ENCODE data around the gene MRPS16. TPM values are rescaled to one million over a fixed set of nuclear protein-coding genes. Genes with fewer than 3 reads are reported as not detected.

MRPS16 gene
- total RNA-seq, 2 donors from 2014 or later, result 122 to 129 TPM

GRCh38 chr10:73229567-73229966 is 22.9 kb downstream of the MRPS16 start:
- Mint-ChIP-seq H3K4me1 (ENCODE audit: low read depth) (peaks cover 5% of the 10 kb centered on the region), H3K36me3 (ENCODE audit: insufficient read depth in 2 of 2) (peaks cover 4 to 5% of the 10 kb centered on the region in 2 donors), H3K9me3 (no peaks in the 10 kb centered on the region), H3K27ac (peak overlapping the region; percentile 2), H3K27me3 (ENCODE audit: low read depth) (no peaks in the 10 kb centered on the region), H3K4me3 (no peak overlapping the region)
- no peak for ATAC-seq (replicated peaks in 1 of 2)
- DNase-seq, result no peak

GRCh38 chr10:73228247-73228646 is 24.2 kb downstream of the MRPS16 start:
- Mint-ChIP-seq H3K27me3 (ENCODE audit: low read depth) (no peaks in the 10 kb centered on the region), H3K36me3 (ENCODE audit: insufficient read depth in 2 of 2) (peaks cover 2 to 4% of the 10 kb centered on the region in 2 donors), H3K4me3 (no peak overlapping the region), H3K27ac (no peak overlapping the region), H3K4me1 (ENCODE audit: low read depth) (peaks cover 5% of the 10 kb centered on the region), H3K9me3 (no peaks in the 10 kb centered on the region)
- no peak for ATAC-seq (replicated peaks in 1 of 2)
- no peak for DNase-seq

GRCh38 chr10:73226663-73227062 is 25.8 kb downstream of the MRPS16 start:
- DNase-seq (no peak), ATAC-seq (replicated peaks in 1 of 2) (no peak)
- Mint-ChIP-seq H3K4me3 (no peak overlapping the region), H3K9me3 (no peaks in the 10 kb centered on the region), H3K27ac (no peak overlapping the region), H3K4me1 (ENCODE audit: low read depth) (peaks cover 10% of the 10 kb centered on the region), H3K36me3 (ENCODE audit: insufficient read depth in 2 of 2) (no peaks in the 10 kb centered on the region), H3K27me3 (ENCODE audit: low read depth) (no peaks in the 10 kb centered on the region)

GRCh38 chr10:73225518-73225917 is 26.9 kb downstream of the MRPS16 start:
- Mint-ChIP-seq H3K36me3 (ENCODE audit: insufficient read depth in 2 of 2) (no peaks in the 10 kb centered on the region), H3K27me3 (ENCODE audit: low read depth) (no peaks in the 10 kb centered on the region), H3K27ac (no peak overlapping the region), H3K4me1 (ENCODE audit: low read depth) (peaks cover 10% of the 10 kb centered on the region), H3K9me3 (no peaks in the 10 kb centered on the region), H3K4me3 (no peak overlapping the region)
- no peak for DNase-seq
- peak; percentile 74 to 77 for ATAC-seq (replicated peaks in 1 of 2)

GRCh38 chr10:73220989-73221388 is 31.5 kb downstream of the MRPS16 start:
- peaks cover 23% of the 10 kb centered on the region for H3K4me1 Mint-ChIP-seq (ENCODE audit: low read depth)
- ATAC-seq (replicated peaks in 1 of 2) (no peak), DNase-seq (no peak)
- no peak overlapping the region for H3K27ac Mint-ChIP-seq
- H3K9me3 Mint-ChIP-seq, result no peaks in the 10 kb centered on the region
- no peak overlapping the region for H3K4me3 Mint-ChIP-seq
- H3K27me3 Mint-ChIP-seq (ENCODE audit: low read depth), result no peaks in the 10 kb centered on the region
- H3K36me3 Mint-ChIP-seq (ENCODE audit: insufficient read depth in 2 of 2), result peaks cover 4% of the 10 kb centered on the region in 2 donors

GRCh38 chr10:73219384-73219783 is 33.1 kb downstream of the MRPS16 start:
- no peaks in the 10 kb centered on the region for H3K27me3 Mint-ChIP-seq (ENCODE audit: low read depth)
- H3K36me3 Mint-ChIP-seq (ENCODE audit: insufficient read depth in 2 of 2), result peaks cover 7% of the 10 kb centered on the region in 2 donors

DNA sequence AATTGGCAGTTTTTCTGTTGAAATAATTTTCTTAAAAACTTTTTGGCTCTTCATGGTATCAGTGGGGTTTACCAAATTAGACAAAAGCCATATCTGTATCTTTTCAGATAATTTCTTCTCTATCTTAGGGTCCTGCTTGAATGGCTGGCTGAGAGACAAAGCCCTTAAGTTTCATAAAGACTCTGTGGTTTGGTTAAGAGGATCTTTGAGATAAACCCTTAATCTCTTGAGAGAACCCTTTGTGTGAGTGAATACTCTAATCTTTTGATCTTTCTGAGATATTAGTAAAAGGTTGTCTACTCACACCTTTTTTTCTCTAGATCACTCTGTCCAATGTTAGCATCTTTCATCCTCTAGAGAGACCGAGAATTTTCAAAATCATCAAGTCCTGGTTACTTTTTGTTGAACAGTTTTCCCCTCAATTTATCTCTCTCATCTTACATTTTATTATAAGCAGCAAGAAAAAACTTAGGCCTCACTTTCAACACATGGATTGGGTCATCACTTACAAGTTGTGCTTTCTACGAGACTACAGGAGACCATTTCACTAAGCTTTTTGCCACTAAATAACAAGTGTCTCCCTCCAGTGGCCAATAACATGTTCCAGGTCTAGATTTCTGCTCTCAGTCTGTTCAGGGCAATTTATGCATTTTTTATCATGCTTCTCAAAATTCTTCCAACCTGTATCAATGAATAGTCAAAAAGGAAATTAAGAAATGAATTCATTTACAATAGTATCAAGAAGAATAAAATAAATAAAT is 33.8 kb downstream of the MRPS16 start:
- no peak for ATAC-seq (replicated peaks in 1 of 2)
- H3K9me3 Mint-ChIP-seq, result no peaks in the 10 kb centered on the region
- H3K27me3 Mint-ChIP-seq (ENCODE audit: low read depth), result no peaks in the 10 kb centered on the region
- H3K27ac Mint-ChIP-seq, result peak overlapping the region; percentile 41
- peaks cover 17% of the 10 kb centered on the region for H3K4me1 Mint-ChIP-seq (ENCODE audit: low read depth)
- H3K36me3 Mint-ChIP-seq (ENCODE audit: insufficient read depth in 2 of 2), result peaks cover 7% of the 10 kb centered on the region in 2 donors
- DNase-seq, result no peak
- no peak overlapping the region for H3K4me3 Mint-ChIP-seq

More at GRCh38 chr10:73219384-73219783, 33.1 kb downstream of the MRPS16 start:
- Mint-ChIP-seq H3K27ac (no peak overlapping the region), H3K9me3 (no peaks in the 10 kb centered on the region), H3K4me3 (no peak overlapping the region), H3K4me1 (ENCODE audit: low read depth) (peaks cover 17% of the 10 kb centered on the region)
- no peak for DNase-seq
- ATAC-seq (replicated peaks in 1 of 2), result no peak

DNA sequence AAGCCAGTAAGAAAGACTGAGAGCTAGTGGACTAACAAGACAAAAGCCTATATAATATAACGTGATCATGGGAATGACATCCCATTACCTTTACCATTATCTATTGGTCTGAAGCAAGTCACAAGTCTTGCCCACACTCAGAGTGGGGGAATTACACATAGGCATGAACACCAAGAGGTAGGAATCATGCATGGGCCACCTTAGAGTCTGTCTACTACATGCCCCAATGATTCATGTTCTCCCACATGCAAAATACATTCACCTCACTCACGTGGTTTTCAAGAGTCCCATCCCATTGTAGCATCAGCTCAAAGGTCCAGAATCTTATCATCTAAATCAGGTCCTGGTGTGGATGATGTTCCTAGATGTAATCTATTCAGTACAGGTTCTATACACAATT is 34.8 kb downstream of the MRPS16 start:
- peaks cover 17% of the 10 kb centered on the region for H3K4me1 Mint-ChIP-seq (ENCODE audit: low read depth)
- H3K27me3 Mint-ChIP-seq (ENCODE audit: low read depth), result no peaks in the 10 kb centered on the region
- DNase-seq (no peak), ATAC-seq (replicated peaks in 1 of 2) (no peak)
- H3K4me3 Mint-ChIP-seq, result no peak overlapping the region
- H3K9me3 Mint-ChIP-seq, result no peaks in the 10 kb centered on the region
- no peak overlapping the region for H3K27ac Mint-ChIP-seq
- peaks cover 7% of the 10 kb centered on the region in 2 donors for H3K36me3 Mint-ChIP-seq (ENCODE audit: insufficient read depth in 2 of 2)

GRCh38 chr10:73215749-73216148 is 36.7 kb downstream of the MRPS16 start:
- no peaks in the 10 kb centered on the region for H3K9me3 Mint-ChIP-seq
- H3K27me3 Mint-ChIP-seq (ENCODE audit: low read depth), result no peaks in the 10 kb centered on the region
- H3K4me3 Mint-ChIP-seq, result no peak overlapping the region
- H3K27ac Mint-ChIP-seq, result no peak overlapping the region
- ATAC-seq (replicated peaks in 1 of 2) (no peak), DNase-seq (no peak)
- H3K36me3 Mint-ChIP-seq (ENCODE audit: insufficient read depth in 2 of 2), result peaks cover 7% of the 10 kb centered on the region in 2 donors
- H3K4me1 Mint-ChIP-seq (ENCODE audit: low read depth), result peaks cover 13% of the 10 kb centered on the region

DNA sequence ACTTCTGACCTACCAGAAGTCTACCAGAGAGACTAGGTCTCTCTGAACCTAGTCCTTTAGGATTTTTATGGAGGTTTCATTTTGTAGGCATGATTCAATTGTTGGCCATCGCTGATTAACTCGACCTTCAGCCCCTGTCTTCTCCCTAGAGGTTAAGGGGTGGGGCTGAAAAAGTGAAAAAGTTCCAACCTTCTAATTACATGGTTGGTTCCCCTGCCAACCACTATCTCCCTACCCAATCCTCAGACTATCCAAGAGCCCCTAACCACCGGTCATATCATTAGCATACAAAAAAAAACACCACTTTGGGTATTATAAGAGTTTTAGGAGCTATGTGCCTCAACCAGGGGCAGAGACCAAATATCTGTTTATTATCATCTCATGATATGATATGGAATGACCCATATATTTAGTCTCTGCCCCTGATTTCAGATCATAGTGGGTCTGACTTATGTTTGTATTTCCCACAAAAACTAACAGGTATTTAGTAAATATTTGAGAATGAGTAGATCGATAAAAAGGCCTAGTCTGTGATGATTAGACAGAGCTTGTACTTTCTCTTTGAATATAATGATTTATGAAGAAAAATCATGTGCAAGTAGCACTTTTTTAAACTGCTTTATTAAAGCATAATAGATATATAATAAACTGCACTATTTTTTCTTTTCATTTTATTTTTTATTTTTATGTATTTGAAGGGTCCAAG is 41.2 kb downstream of the MRPS16 start:
- peaks cover 5 to 6% of the 10 kb centered on the region in 2 donors for H3K36me3 Mint-ChIP-seq (ENCODE audit: insufficient read depth in 2 of 2)
- H3K4me1 Mint-ChIP-seq (ENCODE audit: low read depth), result no peaks in the 10 kb centered on the region
- ATAC-seq (replicated peaks in 1 of 2) (no peak), DNase-seq (no peak)
- no peak overlapping the region for H3K27ac Mint-ChIP-seq
- H3K9me3 Mint-ChIP-seq, result no peaks in the 10 kb centered on the region
- no peaks in the 10 kb centered on the region for H3K27me3 Mint-ChIP-seq (ENCODE audit: low read depth)
- no peak overlapping the region for H3K4me3 Mint-ChIP-seq

GRCh38 chr10:73210395-73211105 is 41.9 kb downstream of the MRPS16 start:
- H3K4me3 Mint-ChIP-seq, result no peak overlapping the region
- H3K27me3 Mint-ChIP-seq (ENCODE audit: low read depth), result no peaks in the 10 kb centered on the region
- DNase-seq, result no peak
- no peak overlapping the region for H3K27ac Mint-ChIP-seq
- H3K9me3 Mint-ChIP-seq, result no peaks in the 10 kb centered on the region
- H3K4me1 Mint-ChIP-seq (ENCODE audit: low read depth), result no peaks in the 10 kb centered on the region
- peaks cover 4 to 8% of the 10 kb centered on the region in 2 donors for H3K36me3 Mint-ChIP-seq (ENCODE audit: insufficient read depth in 2 of 2)
- no peak for ATAC-seq (replicated peaks in 1 of 2)

DNA sequence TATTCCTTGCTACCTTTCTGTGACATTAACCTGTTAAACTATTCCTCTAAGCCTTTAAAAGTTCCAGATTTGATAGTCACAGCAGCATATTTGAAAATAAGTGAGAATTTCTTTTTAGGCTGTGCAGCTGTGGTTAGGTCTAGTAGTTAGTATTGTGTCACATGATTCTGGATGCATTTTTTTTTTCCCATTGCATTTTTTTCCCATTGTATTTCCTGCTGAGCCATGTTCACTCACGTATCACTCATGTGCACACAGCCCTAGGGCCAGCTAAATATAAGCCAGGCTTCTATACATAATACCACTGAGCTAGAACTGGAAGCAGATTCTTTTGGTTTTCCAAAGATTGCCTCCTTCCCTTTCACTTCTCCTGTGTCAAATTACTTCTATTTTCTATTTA is 42.7 kb downstream of the MRPS16 start:
- no peak for ATAC-seq (replicated peaks in 1 of 2)
- no peaks in the 10 kb centered on the region for H3K4me1 Mint-ChIP-seq (ENCODE audit: low read depth)
- peaks cover 4 to 10% of the 10 kb centered on the region in 2 donors for H3K36me3 Mint-ChIP-seq (ENCODE audit: insufficient read depth in 2 of 2)
- DNase-seq, result no peak
- H3K27me3 Mint-ChIP-seq (ENCODE audit: low read depth), result no peaks in the 10 kb centered on the region
- no peak overlapping the region for H3K4me3 Mint-ChIP-seq
- no peak overlapping the region for H3K27ac Mint-ChIP-seq
- no peaks in the 10 kb centered on the region for H3K9me3 Mint-ChIP-seq

GRCh38 chr10:73207883-73208282 is 44.6 kb downstream of the MRPS16 start:
- no peaks in the 10 kb centered on the region for H3K4me1 Mint-ChIP-seq (ENCODE audit: low read depth)
- no peaks in the 10 kb centered on the region for H3K27me3 Mint-ChIP-seq (ENCODE audit: low read depth)
- no peak for ATAC-seq (replicated peaks in 1 of 2)
- H3K36me3 Mint-ChIP-seq (ENCODE audit: insufficient read depth in 2 of 2), result peaks cover 4 to 10% of the 10 kb centered on the region in 2 donors
- no peak overlapping the region for H3K4me3 Mint-ChIP-seq
- no peaks in the 10 kb centered on the region for H3K9me3 Mint-ChIP-seq
- no peak for DNase-seq
- H3K27ac Mint-ChIP-seq, result no peak overlapping the region
